ENCODE data around the gene MIPOL1. TPM values are rescaled to one million over a fixed set of nuclear protein-coding genes. Genes with fewer than 3 reads are reported as not detected.

The MIPOL1 gene
- total and polyA plus RNA-seq, 9 of the 15 experiments (the other 6 are each of a cell fraction or from before 2014, with no cell fraction given) = 6.7 to 21.9 (median 12.4) TPM

DNA sequence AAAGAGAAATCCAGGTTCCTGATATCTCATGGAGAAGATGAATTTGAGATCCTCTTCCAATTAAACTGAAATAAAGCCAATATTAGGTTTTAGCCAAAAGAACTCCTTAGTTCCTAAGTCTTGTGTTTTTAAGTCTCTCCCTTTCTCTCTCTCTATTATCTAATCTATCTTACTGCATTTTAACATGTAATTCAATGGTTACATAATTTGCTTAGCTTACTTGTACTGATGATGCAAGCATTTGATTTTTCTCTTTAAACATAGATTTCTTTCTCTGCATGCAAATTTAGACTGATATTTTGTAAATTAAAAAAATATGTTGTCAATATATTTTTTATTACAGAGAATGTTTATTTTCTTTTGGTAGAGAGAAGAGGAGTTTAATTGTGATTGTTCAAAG is 78.2 kb downstream of the MIPOL1 start:
- H3K36me3 ChIP-seq (ENCODE audit: control insufficient read depth, insufficient read depth, low read length) = no peaks in the 10 kb centered on the region
- no peak overlapping the region for H3K27ac ChIP-seq (ENCODE audit: extremely low read depth, low read depth, low read length)
- no peak overlapping the region for H3K4me3 ChIP-seq
- no peak for FAIRE-seq
- no peaks in the 10 kb centered on the region for H4K20me1 ChIP-seq (replicated peaks; ENCODE audit: control insufficient read depth, insufficient read depth, low read length)
- H2AFZ ChIP-seq (ENCODE audit: low read depth, low read length) = no peak overlapping the region
- ATAC-seq = no peak
- H3K9ac ChIP-seq (ENCODE audit: insufficient read depth in 1 of 2, low read depth in 2 of 2, low read length in 2 of 2) = no peak overlapping the region
- in situ Hi-C loops (cut with MboI) = no loop called here
- ChIA-PET CTCF (ENCODE audit: low intra/inter-chr PET ratio) (no interaction called here), POLR2A (no interaction called here)
- no TSS peak for BruUV-seq (replicated peaks)
- no peaks in the 10 kb centered on the region for H3K27me3 ChIP-seq (ENCODE audit: control insufficient read depth in 2 of 2, insufficient read depth in 2 of 2, low read length in 2 of 2)
- intact Hi-C loops (cut with micrococcal nuclease) = no loop called here
- no peaks in the 10 kb centered on the region for H3K4me1 ChIP-seq (replicated peaks in 1 of 2; ENCODE audit: control insufficient read depth in 2 of 2, insufficient read depth in 2 of 2, low read length in 2 of 2)
- H3K4me2 ChIP-seq (ENCODE audit: insufficient read depth, low read length) = no peak overlapping the region
- no peaks in the 10 kb centered on the region for H3K79me2 ChIP-seq (ENCODE audit: control insufficient read depth, insufficient read depth, low read length)
- no peak for DNase-seq (ENCODE audit: extremely low read depth in 1 of 4, low spot score in 3 of 4)
- no peaks in the 10 kb centered on the region for H3K9me1 ChIP-seq (ENCODE audit: control insufficient read depth, insufficient read depth, low read length)
- no peaks in the 10 kb centered on the region for H3K9me3 ChIP-seq (replicated peaks; ENCODE audit: control insufficient read depth, insufficient read depth, low read depth, low read length)
- TF ChIP-seq, protein P1, sequence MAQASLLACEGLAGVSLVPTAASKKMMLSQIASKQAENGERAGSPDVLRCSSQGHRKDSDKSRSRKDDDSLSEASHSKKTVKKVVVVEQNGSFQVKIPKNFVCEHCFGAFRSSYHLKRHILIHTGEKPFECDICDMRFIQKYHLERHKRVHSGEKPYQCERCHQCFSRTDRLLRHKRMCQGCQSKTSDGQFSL (CRISPR knock-in tag; IDR thresholded peaks at IDR 0.05) = no peak
- TF ChIP-seq, protein P1 (tag; IDR thresholded peaks at IDR 0.05) = no peak
- TF ChIP-seq SP2 (IDR thresholded peaks at IDR 0.05; ENCODE audit: extremely low read depth, low read depth, low read length, poor library complexity, severe bottlenecking) (no peak), ZNF589 (CRISPR knock-in tag; IDR thresholded peaks at IDR 0.05; ENCODE audit: low read depth) (no peak), ZBTB11 (CRISPR knock-in tag; IDR thresholded peaks at IDR 0.05) (no peak), ETV1 (tag; conservative IDR thresholded peaks at IDR 0.05; ENCODE audit: low read depth) (no peak), ZBTB1 (CRISPR knock-in tag; IDR thresholded peaks at IDR 0.05; ENCODE audit: borderline replicate concordance, low read depth) (no peak), NBN (IDR thresholded peaks at IDR 0.05; ENCODE audit: low read depth) (no peak), SOX6 (IDR thresholded peaks at IDR 0.05) (no peak), ARID2 (IDR thresholded peaks at IDR 0.05) (no peak)
- TF ChIP-seq, protein P2, sequence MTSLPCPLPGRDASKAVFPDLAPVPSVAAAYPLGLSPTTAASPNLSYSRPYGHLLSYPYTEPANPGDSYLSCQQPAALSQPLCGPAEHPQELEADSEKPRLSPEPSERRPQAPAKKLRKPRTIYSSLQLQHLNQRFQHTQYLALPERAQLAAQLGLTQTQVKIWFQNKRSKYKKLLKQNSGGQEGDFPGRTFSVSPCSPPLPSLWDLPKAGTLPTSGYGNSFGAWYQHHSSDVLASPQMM (CRISPR knock-in tag; IDR thresholded peaks at IDR 0.05) = no peak
- TF ChIP-seq, protein P3, sequence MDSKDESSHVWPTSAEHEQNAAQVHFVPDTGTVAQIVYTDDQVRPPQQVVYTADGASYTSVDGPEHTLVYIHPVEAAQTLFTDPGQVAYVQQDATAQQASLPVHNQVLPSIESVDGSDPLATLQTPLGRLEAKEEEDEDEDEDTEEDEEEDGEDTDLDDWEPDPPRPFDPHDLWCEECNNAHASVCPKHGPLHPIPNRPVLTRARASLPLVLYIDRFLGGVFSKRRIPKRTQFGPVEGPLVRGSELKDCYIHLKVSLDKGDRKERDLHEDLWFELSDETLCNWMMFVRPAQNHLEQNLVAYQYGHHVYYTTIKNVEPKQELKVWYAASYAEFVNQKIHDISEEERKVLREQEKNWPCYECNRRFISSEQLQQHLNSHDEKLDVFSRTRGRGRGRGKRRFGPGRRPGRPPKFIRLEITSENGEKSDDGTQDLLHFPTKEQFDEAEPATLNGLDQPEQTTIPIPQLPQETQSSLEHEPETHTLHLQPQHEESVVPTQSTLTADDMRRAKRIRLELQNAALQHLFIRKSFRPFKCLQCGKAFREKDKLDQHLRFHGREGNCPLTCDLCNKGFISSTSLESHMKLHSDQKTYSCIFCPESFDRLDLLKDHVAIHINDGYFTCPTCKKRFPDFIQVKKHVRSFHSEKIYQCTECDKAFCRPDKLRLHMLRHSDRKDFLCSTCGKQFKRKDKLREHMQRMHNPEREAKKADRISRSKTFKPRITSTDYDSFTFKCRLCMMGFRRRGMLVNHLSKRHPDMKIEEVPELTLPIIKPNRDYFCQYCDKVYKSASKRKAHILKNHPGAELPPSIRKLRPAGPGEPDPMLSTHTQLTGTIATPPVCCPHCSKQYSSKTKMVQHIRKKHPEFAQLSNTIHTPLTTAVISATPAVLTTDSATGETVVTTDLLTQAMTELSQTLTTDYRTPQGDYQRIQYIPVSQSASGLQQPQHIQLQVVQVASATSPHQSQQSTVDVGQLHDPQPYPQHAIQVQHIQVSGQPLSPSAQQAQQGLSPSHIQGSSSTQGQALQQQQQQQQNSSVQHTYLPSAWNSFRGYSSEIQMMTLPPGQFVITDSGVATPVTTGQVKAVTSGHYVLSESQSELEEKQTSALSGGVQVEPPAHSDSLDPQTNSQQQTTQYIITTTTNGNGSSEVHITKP (IDR thresholded peaks at IDR 0.05; ENCODE audit: partially characterized antibody) = no peak

Measured in K562 (cell line).